ENCODE results near the gene IL5. TPM values are rescaled to one million over a fixed set of nuclear protein-coding genes. Genes with fewer than 3 reads are reported as not detected.

The IL5 gene
- total RNA-seq, 1 donor from 2014 or later = not detected

DNA sequence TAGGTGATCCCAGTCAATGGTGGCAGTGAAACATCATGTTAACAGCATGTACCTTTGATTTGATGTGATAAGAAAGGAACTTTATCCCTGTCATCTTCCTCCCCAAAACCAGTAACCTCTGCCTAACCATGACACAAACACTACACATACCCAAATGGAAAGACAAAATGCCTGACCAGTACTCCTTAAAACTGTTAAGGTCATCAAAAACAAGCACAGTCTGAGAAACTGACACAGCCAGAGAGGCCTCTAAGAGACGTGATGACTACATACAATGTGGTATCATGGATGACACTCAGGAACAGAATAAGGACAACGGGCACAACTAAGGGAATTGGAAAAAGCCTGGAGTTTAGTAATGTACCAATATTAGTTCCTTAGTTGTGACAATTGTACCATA, 3.9 kb upstream of the IL5 start:
- Mint-ChIP-seq H3K27ac (ENCODE audit: unreplicated experiment) (no peak overlapping the region), H3K4me1 (ENCODE audit: low read depth, unreplicated experiment) (no peaks in the 10 kb centered on the region), H3K9me3 (ENCODE audit: unreplicated experiment) (no peaks in the 10 kb centered on the region), H3K27me3 (ENCODE audit: unreplicated experiment) (peaks cover 2% of the 10 kb centered on the region), H3K36me3 (ENCODE audit: unreplicated experiment) (no peaks in the 10 kb centered on the region), H3K4me3 (ENCODE audit: unreplicated experiment) (no peak overlapping the region)
- DNase-seq = no peak
- TF ChIP-seq, protein P1, sequence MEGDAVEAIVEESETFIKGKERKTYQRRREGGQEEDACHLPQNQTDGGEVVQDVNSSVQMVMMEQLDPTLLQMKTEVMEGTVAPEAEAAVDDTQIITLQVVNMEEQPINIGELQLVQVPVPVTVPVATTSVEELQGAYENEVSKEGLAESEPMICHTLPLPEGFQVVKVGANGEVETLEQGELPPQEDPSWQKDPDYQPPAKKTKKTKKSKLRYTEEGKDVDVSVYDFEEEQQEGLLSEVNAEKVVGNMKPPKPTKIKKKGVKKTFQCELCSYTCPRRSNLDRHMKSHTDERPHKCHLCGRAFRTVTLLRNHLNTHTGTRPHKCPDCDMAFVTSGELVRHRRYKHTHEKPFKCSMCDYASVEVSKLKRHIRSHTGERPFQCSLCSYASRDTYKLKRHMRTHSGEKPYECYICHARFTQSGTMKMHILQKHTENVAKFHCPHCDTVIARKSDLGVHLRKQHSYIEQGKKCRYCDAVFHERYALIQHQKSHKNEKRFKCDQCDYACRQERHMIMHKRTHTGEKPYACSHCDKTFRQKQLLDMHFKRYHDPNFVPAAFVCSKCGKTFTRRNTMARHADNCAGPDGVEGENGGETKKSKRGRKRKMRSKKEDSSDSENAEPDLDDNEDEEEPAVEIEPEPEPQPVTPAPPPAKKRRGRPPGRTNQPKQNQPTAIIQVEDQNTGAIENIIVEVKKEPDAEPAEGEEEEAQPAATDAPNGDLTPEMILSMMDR (IDR thresholded peaks at IDR 0.05; ENCODE audit: partially characterized antibody, unreplicated experiment) = no peak

DNA sequence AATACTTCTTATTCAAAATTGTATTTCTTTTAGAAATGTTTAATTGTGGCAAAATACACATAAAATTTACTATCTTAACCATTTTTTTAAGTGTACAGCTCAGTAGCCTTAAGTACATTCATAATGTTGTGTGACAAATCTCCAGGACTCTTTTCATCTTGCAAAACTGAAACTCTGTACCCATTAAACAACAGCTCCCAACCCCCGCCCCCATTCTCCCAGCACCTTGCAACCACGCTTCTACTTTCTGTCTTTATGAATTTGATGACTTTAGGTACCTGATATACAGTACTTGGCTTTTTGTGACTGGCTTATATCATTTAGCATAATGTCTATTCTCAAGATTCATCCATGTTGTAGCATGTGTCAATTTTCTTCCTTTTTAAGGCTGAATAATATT, 2.8 kb upstream of the IL5 start:
- Mint-ChIP-seq H3K27me3 (ENCODE audit: unreplicated experiment) (peaks cover 2% of the 10 kb centered on the region), H3K36me3 (ENCODE audit: unreplicated experiment) (no peaks in the 10 kb centered on the region), H3K4me1 (ENCODE audit: low read depth, unreplicated experiment) (no peaks in the 10 kb centered on the region), H3K27ac (ENCODE audit: unreplicated experiment) (no peak overlapping the region), H3K4me3 (ENCODE audit: unreplicated experiment) (no peak overlapping the region), H3K9me3 (ENCODE audit: unreplicated experiment) (no peaks in the 10 kb centered on the region)
- DNase-seq = no peak
- TF ChIP-seq, protein P1 (IDR thresholded peaks at IDR 0.05; ENCODE audit: partially characterized antibody, unreplicated experiment) = no peak

DNA sequence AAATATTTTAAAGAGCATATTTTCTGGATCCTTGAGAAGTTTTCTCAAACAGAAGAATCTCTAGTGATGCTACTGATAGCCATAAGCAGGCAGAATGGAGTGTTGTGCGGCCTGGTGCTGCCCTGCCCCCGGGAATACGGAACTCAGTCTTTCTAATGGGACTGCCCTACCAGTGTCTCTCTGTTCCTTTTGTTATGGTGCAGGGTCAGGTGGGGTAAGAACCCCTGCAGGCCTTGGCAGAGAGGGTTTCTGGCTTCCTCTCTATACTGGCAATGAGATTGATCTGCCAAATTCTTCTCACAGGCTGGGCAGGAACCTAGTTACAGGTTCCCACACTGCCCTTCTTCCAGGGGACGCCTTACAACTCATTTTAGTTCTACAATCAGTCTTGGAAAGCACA, 2.6 kb downstream of the IL5 start:
- peaks cover 5% of the 10 kb centered on the region for H3K4me1 Mint-ChIP-seq (ENCODE audit: low read depth, unreplicated experiment)
- DNase-seq = no peak
- H3K36me3 Mint-ChIP-seq (ENCODE audit: unreplicated experiment) = no peaks in the 10 kb centered on the region
- H3K9me3 Mint-ChIP-seq (ENCODE audit: unreplicated experiment) = peaks cover 2% of the 10 kb centered on the region
- H3K4me3 Mint-ChIP-seq (ENCODE audit: unreplicated experiment) = no peak overlapping the region
- TF ChIP-seq, protein P1 (IDR thresholded peaks at IDR 0.05; ENCODE audit: partially characterized antibody, unreplicated experiment) = no peak
- H3K27me3 Mint-ChIP-seq (ENCODE audit: unreplicated experiment) = no peaks in the 10 kb centered on the region
- H3K27ac Mint-ChIP-seq (ENCODE audit: unreplicated experiment) = no peak overlapping the region

DNA sequence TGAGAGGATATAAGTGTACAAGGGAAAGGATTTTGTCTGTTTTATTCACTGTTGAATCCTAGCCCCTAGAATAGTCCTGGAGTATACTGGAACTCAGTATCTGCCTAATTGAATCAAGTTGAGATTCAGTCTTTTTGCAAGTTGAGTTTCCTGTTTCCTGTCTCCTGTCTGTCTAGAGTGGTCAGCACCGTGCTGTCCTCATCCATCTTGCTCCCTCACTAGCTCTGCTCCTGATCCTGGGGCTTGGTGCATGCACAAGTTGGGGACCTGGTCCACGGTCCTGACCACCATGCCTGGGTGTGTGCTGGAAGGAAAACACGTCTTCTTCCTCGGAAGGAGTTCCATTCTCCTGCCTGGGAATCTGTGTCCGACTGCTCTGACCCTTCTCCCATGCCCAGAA, 3.2 kb downstream of the IL5 start:
- H3K27ac Mint-ChIP-seq (ENCODE audit: unreplicated experiment) = no peak overlapping the region
- H3K9me3 Mint-ChIP-seq (ENCODE audit: unreplicated experiment) = peaks cover 2% of the 10 kb centered on the region
- H3K4me1 Mint-ChIP-seq (ENCODE audit: low read depth, unreplicated experiment) = peaks cover 5% of the 10 kb centered on the region
- DNase-seq = no peak
- H3K27me3 Mint-ChIP-seq (ENCODE audit: unreplicated experiment) = no peaks in the 10 kb centered on the region
- no peak overlapping the region for H3K4me3 Mint-ChIP-seq (ENCODE audit: unreplicated experiment)
- H3K36me3 Mint-ChIP-seq (ENCODE audit: unreplicated experiment) = no peaks in the 10 kb centered on the region
- TF ChIP-seq, protein P1 (IDR thresholded peaks at IDR 0.05; ENCODE audit: partially characterized antibody, unreplicated experiment) = no peak

DNA sequence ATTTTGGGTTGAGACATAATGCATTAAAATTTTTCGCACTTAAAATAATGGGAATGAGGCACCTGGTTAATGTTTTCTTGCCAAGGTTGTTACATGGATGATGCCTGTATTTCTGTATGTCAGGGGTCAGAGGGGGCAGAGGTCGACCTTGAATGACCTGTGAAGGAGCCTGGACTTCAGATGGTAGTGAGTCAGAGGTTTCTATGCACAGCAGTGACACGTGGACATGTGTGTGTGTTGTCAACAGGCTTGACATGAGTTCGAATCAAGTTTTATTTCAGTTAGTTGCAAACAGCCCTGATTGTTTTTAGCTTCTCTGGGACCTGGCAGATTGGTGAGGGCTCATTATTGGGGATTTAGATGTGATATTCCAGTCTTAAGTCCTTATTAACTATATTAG, 3.6 kb downstream of the IL5 start:
- TF ChIP-seq, protein P1 (IDR thresholded peaks at IDR 0.05; ENCODE audit: partially characterized antibody, unreplicated experiment) = no peak
- H3K4me1 Mint-ChIP-seq (ENCODE audit: low read depth, unreplicated experiment) = peaks cover 5% of the 10 kb centered on the region
- no peak for DNase-seq

More for the DNA sequence above, 3.6 kb downstream of the IL5 start:
- no peaks in the 10 kb centered on the region for H3K27me3 Mint-ChIP-seq (ENCODE audit: unreplicated experiment)
- no peak overlapping the region for H3K4me3 Mint-ChIP-seq (ENCODE audit: unreplicated experiment)
- H3K27ac Mint-ChIP-seq (ENCODE audit: unreplicated experiment) = no peak overlapping the region
- H3K36me3 Mint-ChIP-seq (ENCODE audit: unreplicated experiment) = no peaks in the 10 kb centered on the region
- H3K9me3 Mint-ChIP-seq (ENCODE audit: unreplicated experiment) = peaks cover 2% of the 10 kb centered on the region
